Measurements from ENCODE around the gene RUVBL1.

RUVBL1 gene

DNA sequence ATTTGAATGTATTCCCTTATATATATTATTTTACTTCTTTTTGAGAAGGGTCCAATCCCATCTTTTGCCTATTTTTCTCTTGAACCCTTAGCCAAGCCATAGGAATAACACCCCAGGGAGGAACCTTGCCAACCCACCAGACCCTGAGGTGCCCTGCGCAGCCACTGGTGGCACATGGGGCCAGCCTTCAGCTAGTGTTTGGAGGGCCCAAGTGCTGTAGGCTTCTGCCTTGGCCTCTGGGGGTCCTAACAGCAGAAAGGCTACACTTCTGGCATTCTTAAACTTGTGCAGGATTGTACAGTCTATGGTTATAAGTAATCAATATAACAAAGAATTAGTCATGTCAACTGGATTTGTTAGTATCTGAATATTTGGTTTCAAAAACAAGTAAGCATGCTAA is 34.5 kb downstream of the RUVBL1 start:
- Histone ChIP-seq H2AFZ (ENCODE audit: low read depth) (no peak overlapping the region), H3K27ac (no peak overlapping the region), H3K27me3 (ENCODE audit: insufficient read depth, low read depth) (no peaks in the 10 kb centered on the region), H3K4me3 (IDR thresholded peaks at IDR 0.05; ENCODE audit: insufficient read depth, low read depth, low read length) (no peak overlapping the region), H3K4me2 (no peak overlapping the region), H4K20me1 (ENCODE audit: insufficient read depth) (no peaks in the 10 kb centered on the region), H3K4me1 (ENCODE audit: low read depth, poor library complexity, severe bottlenecking) (no peaks in the 10 kb centered on the region), H3K9ac (no peak overlapping the region), H3K36me3 (ENCODE audit: insufficient read depth) (no peaks in the 10 kb centered on the region; the same call in 1 of the 2 replicates), H3K79me2 (ENCODE audit: insufficient read depth, low read depth) (peaks cover 20% of the 10 kb centered on the region)
- TF ChIP-seq, protein P1, sequence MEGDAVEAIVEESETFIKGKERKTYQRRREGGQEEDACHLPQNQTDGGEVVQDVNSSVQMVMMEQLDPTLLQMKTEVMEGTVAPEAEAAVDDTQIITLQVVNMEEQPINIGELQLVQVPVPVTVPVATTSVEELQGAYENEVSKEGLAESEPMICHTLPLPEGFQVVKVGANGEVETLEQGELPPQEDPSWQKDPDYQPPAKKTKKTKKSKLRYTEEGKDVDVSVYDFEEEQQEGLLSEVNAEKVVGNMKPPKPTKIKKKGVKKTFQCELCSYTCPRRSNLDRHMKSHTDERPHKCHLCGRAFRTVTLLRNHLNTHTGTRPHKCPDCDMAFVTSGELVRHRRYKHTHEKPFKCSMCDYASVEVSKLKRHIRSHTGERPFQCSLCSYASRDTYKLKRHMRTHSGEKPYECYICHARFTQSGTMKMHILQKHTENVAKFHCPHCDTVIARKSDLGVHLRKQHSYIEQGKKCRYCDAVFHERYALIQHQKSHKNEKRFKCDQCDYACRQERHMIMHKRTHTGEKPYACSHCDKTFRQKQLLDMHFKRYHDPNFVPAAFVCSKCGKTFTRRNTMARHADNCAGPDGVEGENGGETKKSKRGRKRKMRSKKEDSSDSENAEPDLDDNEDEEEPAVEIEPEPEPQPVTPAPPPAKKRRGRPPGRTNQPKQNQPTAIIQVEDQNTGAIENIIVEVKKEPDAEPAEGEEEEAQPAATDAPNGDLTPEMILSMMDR (conservative IDR thresholded peaks at IDR 0.05; ENCODE audit: low read depth, low read length), result no peak

DNA sequence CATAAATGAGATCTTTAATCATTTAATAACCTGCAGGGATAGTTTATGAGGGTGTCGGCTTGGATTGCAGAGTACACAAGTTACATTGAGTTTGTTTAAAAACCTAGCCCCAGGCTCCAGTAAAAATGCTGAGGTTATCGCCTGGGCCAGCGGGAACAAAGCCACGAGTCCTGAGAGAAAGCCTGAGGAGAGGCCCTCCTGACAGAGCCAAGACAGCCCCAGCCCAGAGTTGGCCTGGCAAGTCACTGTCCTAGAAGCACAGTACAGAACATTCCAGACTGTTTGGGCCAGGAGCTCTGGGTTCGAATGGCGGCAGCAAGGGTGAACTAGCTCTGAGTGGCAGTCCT is 39.0 kb downstream of the RUVBL1 start:
- no peaks in the 10 kb centered on the region for H4K20me1 ChIP-seq (ENCODE audit: insufficient read depth)
- H3K27me3 ChIP-seq (ENCODE audit: insufficient read depth, low read depth), result no peaks in the 10 kb centered on the region
- peaks cover 10% of the 10 kb centered on the region; the same call in 1 of the 2 replicates for H3K79me2 ChIP-seq (ENCODE audit: insufficient read depth, low read depth)
- TF ChIP-seq, protein P1 (conservative IDR thresholded peaks at IDR 0.05; ENCODE audit: low read depth, low read length), result no peak
- no peak overlapping the region for H3K4me2 ChIP-seq
- H2AFZ ChIP-seq (ENCODE audit: low read depth), result no peak overlapping the region
- peaks cover 7% of the 10 kb centered on the region for H3K4me1 ChIP-seq (ENCODE audit: low read depth, poor library complexity, severe bottlenecking)
- H3K4me3 ChIP-seq (IDR thresholded peaks at IDR 0.05; ENCODE audit: insufficient read depth, low read depth, low read length), result no peak overlapping the region
- no peak overlapping the region for H3K27ac ChIP-seq
- no peaks in the 10 kb centered on the region; the same call in 1 of the 2 replicates for H3K36me3 ChIP-seq (ENCODE audit: insufficient read depth)
- no peak overlapping the region for H3K9ac ChIP-seq

DNA sequence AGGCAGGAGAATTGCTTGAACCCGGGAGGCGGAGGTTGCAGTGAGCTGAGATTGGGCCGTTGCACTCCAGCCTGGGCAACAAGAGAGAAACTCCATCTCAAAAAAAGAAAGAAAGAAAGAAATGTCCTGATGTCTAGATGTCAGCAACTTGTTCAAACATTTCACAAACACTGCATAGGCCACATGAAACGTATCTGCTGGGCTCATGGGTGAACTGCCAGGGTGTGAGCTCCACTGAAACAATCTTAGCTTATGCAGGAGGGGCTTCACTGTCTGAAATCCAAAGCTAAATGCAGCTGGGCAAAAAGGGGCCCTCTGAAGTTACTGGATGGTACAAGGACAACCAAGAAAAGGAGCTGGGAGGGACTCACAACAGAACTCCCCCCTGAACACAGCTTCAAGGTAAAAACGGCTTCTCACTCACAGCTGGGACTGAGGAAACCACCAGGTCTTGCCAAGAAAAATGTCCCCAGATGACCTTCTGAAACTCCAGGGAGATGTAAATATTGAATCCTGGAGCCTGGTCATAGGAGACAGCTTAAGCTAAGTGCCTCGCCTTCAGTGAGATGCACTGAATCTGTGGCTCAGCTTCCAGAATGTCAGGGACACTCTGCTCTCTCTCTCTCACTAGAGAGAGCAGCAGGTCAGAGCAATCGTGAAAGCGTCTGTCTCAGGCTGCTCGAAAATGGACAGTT is 39.5 kb downstream of the RUVBL1 start:
- H3K4me3 ChIP-seq (IDR thresholded peaks at IDR 0.05; ENCODE audit: insufficient read depth, low read depth, low read length), result no peak overlapping the region

DNA sequence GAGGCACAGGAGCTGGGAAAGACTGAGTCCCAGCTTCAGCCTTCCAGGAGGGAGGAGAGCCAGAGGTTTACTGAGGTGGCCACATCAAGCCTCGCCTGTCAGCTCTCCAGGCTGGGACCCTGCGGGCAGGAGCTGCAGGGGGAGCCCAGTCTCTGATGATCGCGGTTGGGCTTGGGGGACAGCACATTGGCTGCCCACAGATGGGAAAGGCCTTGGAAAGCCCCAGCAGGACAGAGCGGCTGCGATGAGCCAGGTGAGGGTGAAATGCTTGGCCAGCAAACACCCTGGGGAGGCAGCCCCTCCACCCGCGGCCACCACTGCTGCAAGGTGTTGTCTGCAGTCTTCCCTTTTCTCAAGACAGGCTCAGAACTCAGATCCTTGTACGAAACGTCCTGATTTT is 40.2 kb downstream of the RUVBL1 start:
- Histone ChIP-seq H2AFZ (ENCODE audit: low read depth) (no peak overlapping the region), H3K4me1 (ENCODE audit: low read depth, poor library complexity, severe bottlenecking) (peaks cover 7% of the 10 kb centered on the region), H3K4me3 (IDR thresholded peaks at IDR 0.05; ENCODE audit: insufficient read depth, low read depth, low read length) (no peak overlapping the region), H3K27me3 (ENCODE audit: insufficient read depth, low read depth) (no peaks in the 10 kb centered on the region), H3K79me2 (ENCODE audit: insufficient read depth, low read depth) (no peaks in the 10 kb centered on the region), H4K20me1 (ENCODE audit: insufficient read depth) (no peaks in the 10 kb centered on the region), H3K27ac (no peak overlapping the region), H3K9ac (no peak overlapping the region), H3K36me3 (ENCODE audit: insufficient read depth) (no peaks in the 10 kb centered on the region; the same call in 1 of the 2 replicates), H3K4me2 (no peak overlapping the region)
- TF ChIP-seq, protein P1 (conservative IDR thresholded peaks at IDR 0.05; ENCODE audit: low read depth, low read length), result no peak

More for the DNA sequence above, 39.5 kb downstream of the RUVBL1 start:
- Histone ChIP-seq H3K27me3 (ENCODE audit: insufficient read depth, low read depth) (no peaks in the 10 kb centered on the region), H3K4me2 (no peak overlapping the region), H3K27ac (no peak overlapping the region), H3K79me2 (ENCODE audit: insufficient read depth, low read depth) (peaks cover 5% of the 10 kb centered on the region; the same call in 1 of the 2 replicates), H4K20me1 (ENCODE audit: insufficient read depth) (no peaks in the 10 kb centered on the region), H3K9ac (no peak overlapping the region), H2AFZ (ENCODE audit: low read depth) (no peak overlapping the region), H3K4me1 (ENCODE audit: low read depth, poor library complexity, severe bottlenecking) (peaks cover 7% of the 10 kb centered on the region), H3K36me3 (ENCODE audit: insufficient read depth) (no peaks in the 10 kb centered on the region; the same call in 1 of the 2 replicates)
- TF ChIP-seq, protein P1 (conservative IDR thresholded peaks at IDR 0.05; ENCODE audit: low read depth, low read length), result no peak
